ENCODE measurements around the gene INPP5D.
"Not testable (repeated sequence)": the region's sequence is repeated elsewhere in the genome, so short reads cannot be mapped to it uniquely, and the experiment has no call there.

Gene INPP5D

GRCh38 chr2:233089851-233090250, 29.7 kb downstream of the INPP5D start:
- no peaks in the 10 kb centered on the region for H3K27me3 ChIP-seq (ENCODE audit: insufficient read depth, low read length)
- H3K4me3 ChIP-seq (ENCODE audit: low read length), result no peak overlapping the region
- WGBS, result 93% methylated on average over 11 of the region's 11 CpGs
- H3K4me1 ChIP-seq (ENCODE audit: insufficient read depth, low read length), result no peaks in the 10 kb centered on the region; the same call in 1 of the 2 replicates
- no peaks in the 10 kb centered on the region for H3K9me3 ChIP-seq (ENCODE audit: insufficient read depth, low read depth, low read length)
- no peak overlapping the region for H3K27ac ChIP-seq (ENCODE audit: low read depth, low read length)
- H3K36me3 ChIP-seq (ENCODE audit: insufficient read depth, low read length), result no peaks in the 10 kb centered on the region
- H3K9ac ChIP-seq (ENCODE audit: low read depth, low read length), result no peak overlapping the region

GRCh38 chr2:233090879-233091278, 30.7 kb downstream of the INPP5D start:
- H3K36me3 ChIP-seq (ENCODE audit: insufficient read depth, low read length), result no peaks in the 10 kb centered on the region
- WGBS, result 86% methylated on average over 6 of the region's 6 CpGs
- H3K27me3 ChIP-seq (ENCODE audit: insufficient read depth, low read length), result no peaks in the 10 kb centered on the region
- no peak overlapping the region for H3K27ac ChIP-seq (ENCODE audit: low read depth, low read length)
- no peaks in the 10 kb centered on the region for H3K9me3 ChIP-seq (ENCODE audit: insufficient read depth, low read depth, low read length)
- H3K4me3 ChIP-seq (ENCODE audit: low read length), result no peak overlapping the region
- H3K4me1 ChIP-seq (ENCODE audit: insufficient read depth, low read length), result no peaks in the 10 kb centered on the region; the same call in 1 of the 2 replicates
- no peak overlapping the region for H3K9ac ChIP-seq (ENCODE audit: low read depth, low read length)

- Histone ChIP-seq H3K4me3 (ENCODE audit: low read length) (no peak overlapping the region), H3K4me1 (ENCODE audit: insufficient read depth, low read length) (no peaks in the 10 kb centered on the region; the same call in 1 of the 2 replicates), H3K36me3 (ENCODE audit: insufficient read depth, low read length) (no peaks in the 10 kb centered on the region), H3K9ac (ENCODE audit: low read depth, low read length) (no peak overlapping the region), H3K9me3 (ENCODE audit: insufficient read depth, low read depth, low read length) (no peaks in the 10 kb centered on the region), H3K27me3 (ENCODE audit: insufficient read depth, low read length) (no peaks in the 10 kb centered on the region), H3K27ac (ENCODE audit: low read depth, low read length) (no peak overlapping the region)
- WGBS, result 92% methylated on average over 18 of the region's 18 CpGs
These were observed 31.6 kb downstream of the INPP5D start for GRCh38 chr2:233091595-233092375.

DNA sequence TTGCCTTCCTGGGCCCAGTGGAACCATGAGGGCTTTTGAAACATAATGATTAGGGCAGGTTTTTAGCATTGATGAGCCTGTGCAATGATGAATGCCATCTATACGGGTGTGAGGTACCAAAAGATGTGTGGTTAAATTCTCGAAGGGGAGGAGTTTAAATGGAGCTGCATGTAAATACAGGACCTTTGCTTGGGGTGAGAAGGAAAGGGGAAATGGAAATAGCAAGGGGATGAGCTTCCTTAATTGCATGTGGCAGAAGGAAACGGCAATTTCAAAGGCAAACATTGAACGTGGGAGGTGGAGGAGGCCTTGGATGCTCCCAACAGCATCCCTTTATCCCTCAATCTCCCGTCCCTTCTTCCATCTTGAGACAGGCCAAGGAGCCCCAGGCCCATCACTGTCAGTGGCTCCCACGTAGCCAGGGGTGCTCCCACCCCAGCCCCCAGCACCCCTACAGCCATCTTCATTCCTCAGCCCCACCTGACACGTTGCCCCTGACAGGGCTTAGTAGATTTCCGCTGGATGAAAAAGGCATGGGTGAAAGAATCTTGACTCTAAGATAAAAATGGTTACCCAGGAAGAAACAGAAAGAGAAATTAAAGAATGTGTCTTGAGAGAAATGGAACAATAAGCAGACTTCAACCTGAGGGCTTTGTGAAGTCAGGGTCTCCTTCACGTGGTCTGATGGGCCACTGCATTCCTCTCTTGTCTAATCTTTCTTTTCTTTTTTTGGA, 32.5 kb downstream of the INPP5D start:
- H3K9ac ChIP-seq (ENCODE audit: low read depth, low read length), result no peak overlapping the region
- no peaks in the 10 kb centered on the region for H3K36me3 ChIP-seq (ENCODE audit: insufficient read depth, low read length)
- H3K9me3 ChIP-seq (ENCODE audit: insufficient read depth, low read depth, low read length), result no peaks in the 10 kb centered on the region
- no peak overlapping the region for H3K27ac ChIP-seq (ENCODE audit: low read depth, low read length)
- 91% methylated on average over 9 of the region's 9 CpGs for WGBS
- H3K27me3 ChIP-seq (ENCODE audit: insufficient read depth, low read length), result no peaks in the 10 kb centered on the region
- H3K4me1 ChIP-seq (ENCODE audit: insufficient read depth, low read length), result no peaks in the 10 kb centered on the region; the same call in 1 of the 2 replicates
- no peak overlapping the region for H3K4me3 ChIP-seq (ENCODE audit: low read length)

GRCh38 chr2:233093166-233093448, 33.0 kb downstream of the INPP5D start:
- Histone ChIP-seq H3K27me3 (ENCODE audit: insufficient read depth, low read length) (no peaks in the 10 kb centered on the region), H3K4me3 (ENCODE audit: low read length) (no peak overlapping the region), H3K9me3 (ENCODE audit: insufficient read depth, low read depth, low read length) (no peaks in the 10 kb centered on the region), H3K36me3 (ENCODE audit: insufficient read depth, low read length) (no peaks in the 10 kb centered on the region), H3K4me1 (ENCODE audit: insufficient read depth, low read length) (no peaks in the 10 kb centered on the region; the same call in 1 of the 2 replicates), H3K9ac (ENCODE audit: low read depth, low read length) (no peak overlapping the region), H3K27ac (ENCODE audit: low read depth, low read length) (no peak overlapping the region)
- WGBS, result no CpG with 5 or more reads among the region's 1 CpG

GRCh38 chr2:233093721-233094120, 33.6 kb downstream of the INPP5D start:
- WGBS, result 92% methylated on average over 4 of the region's 4 CpGs
- Histone ChIP-seq H3K4me3 (ENCODE audit: low read length) (no peak overlapping the region), H3K27me3 (ENCODE audit: insufficient read depth, low read length) (no peaks in the 10 kb centered on the region), H3K27ac (ENCODE audit: low read depth, low read length) (no peak overlapping the region), H3K4me1 (ENCODE audit: insufficient read depth, low read length) (no peaks in the 10 kb centered on the region; the same call in 1 of the 2 replicates), H3K9me3 (ENCODE audit: insufficient read depth, low read depth, low read length) (no peaks in the 10 kb centered on the region), H3K36me3 (ENCODE audit: insufficient read depth, low read length) (no peaks in the 10 kb centered on the region), H3K9ac (ENCODE audit: low read depth, low read length) (no peak overlapping the region)

DNA sequence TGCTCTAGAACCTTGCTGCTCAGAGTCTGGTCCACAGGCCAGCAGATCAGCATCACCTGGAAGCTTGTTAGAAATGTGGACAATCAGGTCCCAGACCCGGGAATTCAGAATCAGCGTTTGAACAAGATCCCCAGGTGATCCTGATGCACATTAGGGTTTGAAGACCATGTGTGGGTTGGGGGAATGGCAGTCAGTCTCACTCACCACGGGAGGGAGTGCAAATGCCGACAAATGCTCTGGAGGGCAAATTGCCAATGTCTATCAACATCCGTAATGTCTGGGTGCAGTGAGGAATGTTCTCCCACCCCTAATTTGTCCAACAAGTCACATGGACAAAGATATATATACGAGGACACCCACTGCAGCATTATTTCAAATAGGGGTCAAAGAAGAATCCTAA, 34.5 kb downstream of the INPP5D start:
- no peak overlapping the region for H3K4me3 ChIP-seq (ENCODE audit: low read length)
- H3K36me3 ChIP-seq (ENCODE audit: insufficient read depth, low read length), result no peaks in the 10 kb centered on the region
- no peak overlapping the region for H3K9ac ChIP-seq (ENCODE audit: low read depth, low read length)
- H3K27me3 ChIP-seq (ENCODE audit: insufficient read depth, low read length), result no peaks in the 10 kb centered on the region
- H3K4me1 ChIP-seq (ENCODE audit: insufficient read depth, low read length), result no peaks in the 10 kb centered on the region; the same call in 1 of the 2 replicates
- no peak overlapping the region for H3K27ac ChIP-seq (ENCODE audit: low read depth, low read length)
- no peaks in the 10 kb centered on the region for H3K9me3 ChIP-seq (ENCODE audit: insufficient read depth, low read depth, low read length)
- 73% methylated on average over 6 of the region's 6 CpGs for WGBS

DNA sequence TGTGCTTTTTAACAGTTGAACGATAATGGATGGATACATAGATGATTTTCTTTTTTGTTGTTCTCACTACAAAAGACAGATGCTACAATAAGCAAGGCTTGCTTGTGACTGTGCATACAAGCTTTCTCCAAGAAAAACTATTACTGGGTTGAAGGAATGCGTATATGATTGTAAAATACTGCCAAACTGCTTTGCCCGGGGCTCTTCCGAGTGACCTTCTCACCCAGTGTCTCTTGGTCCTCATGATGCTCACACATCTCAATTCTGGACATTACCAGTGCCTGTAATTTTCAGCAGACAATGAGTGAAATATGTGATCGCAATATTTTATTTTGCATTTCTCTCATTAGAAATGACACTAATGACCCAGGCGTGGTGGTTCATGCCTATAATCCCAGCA, 35.9 kb downstream of the INPP5D start:
- no peak overlapping the region for H3K9ac ChIP-seq (ENCODE audit: low read depth, low read length)
- H3K4me3 ChIP-seq (ENCODE audit: low read length), result no peak overlapping the region
- no peaks in the 10 kb centered on the region; the same call in 1 of the 2 replicates for H3K4me1 ChIP-seq (ENCODE audit: insufficient read depth, low read length)
- WGBS, result 93% methylated on average over 6 of the region's 6 CpGs
- no peaks in the 10 kb centered on the region for H3K36me3 ChIP-seq (ENCODE audit: insufficient read depth, low read length)
- no peaks in the 10 kb centered on the region for H3K27me3 ChIP-seq (ENCODE audit: insufficient read depth, low read length)
- no peak overlapping the region for H3K27ac ChIP-seq (ENCODE audit: low read depth, low read length)
- no peaks in the 10 kb centered on the region for H3K9me3 ChIP-seq (ENCODE audit: insufficient read depth, low read depth, low read length)

DNA sequence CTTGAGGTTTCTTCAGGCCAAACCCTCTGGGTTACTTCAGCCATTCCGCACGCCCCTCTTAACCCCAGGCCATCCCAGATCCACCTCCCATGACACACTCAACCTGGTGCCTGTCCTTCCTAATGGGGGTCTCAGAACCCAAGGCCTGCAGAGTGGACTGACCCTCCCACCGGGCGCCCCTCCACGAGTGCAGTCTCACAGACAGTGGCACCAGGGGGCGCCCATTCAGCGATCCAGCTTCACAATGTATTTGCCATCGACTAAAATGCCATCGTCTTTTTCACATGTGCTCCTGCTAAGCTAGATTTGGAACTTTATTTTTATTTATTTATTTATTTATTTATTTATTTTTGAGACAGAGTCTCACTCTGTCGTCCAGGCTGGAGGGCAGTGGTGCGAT, 38.5 kb downstream of the INPP5D start:
- no peaks in the 10 kb centered on the region; the same call in 1 of the 2 replicates for H3K4me1 ChIP-seq (ENCODE audit: insufficient read depth, low read length)
- no peaks in the 10 kb centered on the region for H3K27me3 ChIP-seq (ENCODE audit: insufficient read depth, low read length)
- H3K9me3 ChIP-seq (ENCODE audit: insufficient read depth, low read depth, low read length), result no peaks in the 10 kb centered on the region
- no peak overlapping the region for H3K4me3 ChIP-seq (ENCODE audit: low read length)
- H3K36me3 ChIP-seq (ENCODE audit: insufficient read depth, low read length), result no peaks in the 10 kb centered on the region
- no peak overlapping the region for H3K27ac ChIP-seq (ENCODE audit: low read depth, low read length)
- 78% methylated on average over 10 of the region's 11 CpGs for WGBS
- H3K9ac ChIP-seq (ENCODE audit: low read depth, low read length), result no peak overlapping the region

DNA sequence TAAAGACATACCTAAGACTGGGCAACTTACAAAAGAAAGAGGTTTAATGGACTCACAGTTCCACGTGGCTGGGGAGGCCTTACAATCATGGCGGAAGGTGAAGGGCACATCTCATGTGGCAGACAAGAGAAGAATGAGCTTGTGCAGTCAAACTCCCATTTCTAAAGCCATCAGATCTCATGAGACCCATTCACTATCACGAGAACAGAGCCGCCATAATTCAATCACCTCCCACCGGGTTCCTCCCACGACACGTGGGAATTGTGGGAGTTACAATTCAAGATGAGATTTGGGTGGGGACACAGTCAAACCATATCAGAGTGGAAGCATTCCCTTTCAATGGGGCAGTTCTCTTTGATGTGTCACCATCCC, 39.7 kb downstream of the INPP5D start:
- H3K9me3 ChIP-seq (ENCODE audit: insufficient read depth, low read depth, low read length); H3K27me3 ChIP-seq (ENCODE audit: insufficient read depth, low read length); H3K27ac ChIP-seq (ENCODE audit: low read depth, low read length); H3K36me3 ChIP-seq (ENCODE audit: insufficient read depth, low read length); H3K4me1 ChIP-seq (ENCODE audit: insufficient read depth, low read length); H3K9ac ChIP-seq (ENCODE audit: low read depth, low read length); H3K4me3 ChIP-seq (ENCODE audit: low read length): not testable (repeated sequence)
- 96% methylated on average over 7 of the region's 7 CpGs for WGBS

DNA sequence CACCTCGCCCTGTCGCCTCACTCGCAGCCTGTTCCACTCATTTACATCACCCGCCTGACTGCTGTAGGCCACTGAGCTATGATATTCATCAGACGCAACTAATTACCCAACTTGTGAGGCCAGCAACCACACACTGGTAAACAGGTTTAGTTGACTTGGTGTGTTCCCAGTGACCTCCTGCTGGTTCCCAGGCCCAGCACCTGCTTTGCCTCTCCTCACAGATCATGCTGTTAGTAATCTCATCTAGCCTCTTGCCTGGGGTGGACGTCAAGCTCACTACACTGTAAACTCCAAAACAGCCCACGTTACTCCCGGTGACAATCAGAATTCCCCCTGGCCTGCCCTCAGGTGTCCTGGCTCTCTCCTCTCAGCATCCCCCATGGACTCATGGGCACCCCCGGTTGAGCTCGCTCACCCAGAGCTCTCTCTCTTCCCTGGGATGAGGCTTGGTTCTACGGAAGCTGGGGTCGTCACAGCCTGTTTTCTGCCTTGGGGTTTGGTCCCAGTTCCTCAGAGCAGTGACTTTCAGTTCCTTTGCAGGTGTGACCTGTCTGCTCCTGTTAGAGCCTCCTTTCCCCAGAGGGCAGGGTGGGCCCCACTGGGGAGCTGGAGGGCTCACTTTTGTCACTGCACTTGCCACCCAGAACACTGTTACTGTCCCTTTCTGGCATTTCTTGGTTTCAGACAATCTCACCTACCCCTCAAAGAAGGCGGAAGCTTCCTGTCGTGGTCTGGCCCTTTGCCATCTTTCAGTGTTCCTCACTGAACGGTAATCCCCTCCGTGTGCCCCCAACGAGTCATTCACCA, 40.3 kb downstream of the INPP5D start:
- Histone ChIP-seq H3K27ac (ENCODE audit: low read depth, low read length) (no peak overlapping the region), H3K36me3 (ENCODE audit: insufficient read depth, low read length) (no peaks in the 10 kb centered on the region), H3K4me1 (ENCODE audit: insufficient read depth, low read length) (no peaks in the 10 kb centered on the region), H3K9me3 (ENCODE audit: insufficient read depth, low read depth, low read length) (no peaks in the 10 kb centered on the region), H3K4me3 (ENCODE audit: low read length) (no peak overlapping the region), H3K9ac (ENCODE audit: low read depth, low read length) (no peak overlapping the region), H3K27me3 (ENCODE audit: insufficient read depth, low read length) (no peaks in the 10 kb centered on the region)
- 92% methylated on average over 17 of the region's 17 CpGs for WGBS

Measured in HUES64 (cell line).